Mucosa of descending colon (tissue), 3 donors: ENCODE measurements around the gene PPP2R2D. TPM values are rescaled to one million over a fixed set of nuclear protein-coding genes. Genes with fewer than 3 reads are reported as not detected.

Source experiments
- ATAC-seq: fragments of 200-7000 bp; cut with Tn5 transposase; one replicate; pipeline ENCODE4 v1.9.1; 2020; ENCODE audit warnings: mild to moderate bottlenecking, moderate library complexity
- DNase-seq, 3 donors: peaks; one replicate each; pipeline ENCODE4 v3.0.0-alpha.2; 2020
- H3K36me3 ChIP-seq: fragments of 200-600 bp; one replicate; pipeline ENCODE4 v1.8.0; 2021; ENCODE audit warnings: low read depth, mild to moderate bottlenecking
- H3K4me1 ChIP-seq: fragments of 200-600 bp; one replicate; pipeline ENCODE4 v1.8.0; 2021; ENCODE audit warnings: low read depth, mild to moderate bottlenecking
- H3K4me3 ChIP-seq: fragments of 200-600 bp; one replicate; pipeline ENCODE4 v1.8.0; 2021; ENCODE audit warnings: mild to moderate bottlenecking
- H3K9me3 ChIP-seq: fragments of 200-600 bp; one replicate; pipeline ENCODE4 v1.8.0; 2021; ENCODE audit warnings: mild to moderate bottlenecking
- intact Hi-C, 2 donors: fragments of 100-400 bp; cut with DNase I in 1 of 2; cut with micrococcal nuclease in 1 of 2; formaldehyde crosslinking; loops; one replicate each; pipeline versions ENCODE4 v1.11.0 to v1.11.1; 2022; cut with DNase I, micrococcal nuclease
- total RNA-seq, 3 donors: library from RNA; stranded (reverse); fragmentation: NEBNext Ultra II Directional in 2 of 3; extraction: Animal tissue kit (Norgen Biotek cat#: 25700) in 2 of 3; gene quantifications; one replicate each; pipeline versions ENCODE4 v1.2.1 to v1.2.4, GENCODE V29; 2021 to 2023
- TF ChIP-seq, protein P1 (sequence below): fragments of 200-600 bp; IDR thresholded peaks from one replicate; pipeline ENCODE4 v1.8.0; 2022; ENCODE audit warnings: antibody characterized with exemption, mild to moderate bottlenecking
- donor health status: DM: no; HTN: no; CAD: no; lungs with moderate emphysema.
- donor health status: DM: no; HTN: no; CAD: no.
- donor health status: DM: no; HTN: yes; CAD: no.

Gene PPP2R2D
- total RNA-seq, 3 donors from 2014 or later, result 27.8 to 34.4 (median 33.9) TPM

DNA sequence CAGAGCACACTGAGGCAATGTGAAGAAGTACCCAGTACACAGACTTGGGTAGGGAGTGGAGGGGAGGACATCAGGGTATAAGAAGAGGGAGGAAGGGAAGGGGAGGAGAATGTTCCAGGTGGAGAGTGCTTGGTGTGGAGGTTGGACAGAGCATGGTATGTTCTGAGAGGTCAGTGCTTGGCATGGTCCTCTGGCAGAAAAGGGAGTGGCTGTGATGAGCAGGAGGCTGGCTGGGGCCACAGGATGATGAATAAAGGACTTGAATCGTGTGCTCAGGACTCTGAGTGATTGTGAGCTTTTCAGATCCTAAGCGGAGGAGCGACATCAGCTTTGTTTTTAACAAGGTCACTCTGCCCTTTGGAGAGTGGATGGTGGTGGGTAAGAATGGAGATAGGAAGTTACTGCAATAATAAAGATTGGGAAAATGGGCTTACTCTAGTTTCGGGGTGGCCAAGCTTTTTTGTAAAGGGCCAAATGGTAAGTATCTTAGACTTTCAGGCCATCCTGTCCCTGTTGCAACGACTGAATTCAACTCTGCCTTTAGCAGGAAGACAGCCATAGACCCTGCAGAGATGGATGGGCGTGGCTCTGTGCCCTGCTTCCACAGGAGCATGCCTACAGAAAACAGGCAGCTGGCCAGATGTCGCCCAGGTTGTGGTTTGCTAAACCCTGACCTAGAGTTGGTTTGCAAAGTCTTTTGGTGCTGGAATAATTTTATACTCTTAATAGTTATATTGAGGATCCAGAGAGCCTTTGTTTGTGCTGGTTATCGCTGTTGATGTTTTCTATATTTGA lies 8.4 kb downstream of the PPP2R2D start:
- intact Hi-C loops, result no loop called here
- no peak overlapping the region for H3K4me3 ChIP-seq
- ATAC-seq (no peak), DNase-seq (no peak)
- H3K9me3 ChIP-seq, result no peaks in the 10 kb centered on the region
- TF ChIP-seq, protein P1, sequence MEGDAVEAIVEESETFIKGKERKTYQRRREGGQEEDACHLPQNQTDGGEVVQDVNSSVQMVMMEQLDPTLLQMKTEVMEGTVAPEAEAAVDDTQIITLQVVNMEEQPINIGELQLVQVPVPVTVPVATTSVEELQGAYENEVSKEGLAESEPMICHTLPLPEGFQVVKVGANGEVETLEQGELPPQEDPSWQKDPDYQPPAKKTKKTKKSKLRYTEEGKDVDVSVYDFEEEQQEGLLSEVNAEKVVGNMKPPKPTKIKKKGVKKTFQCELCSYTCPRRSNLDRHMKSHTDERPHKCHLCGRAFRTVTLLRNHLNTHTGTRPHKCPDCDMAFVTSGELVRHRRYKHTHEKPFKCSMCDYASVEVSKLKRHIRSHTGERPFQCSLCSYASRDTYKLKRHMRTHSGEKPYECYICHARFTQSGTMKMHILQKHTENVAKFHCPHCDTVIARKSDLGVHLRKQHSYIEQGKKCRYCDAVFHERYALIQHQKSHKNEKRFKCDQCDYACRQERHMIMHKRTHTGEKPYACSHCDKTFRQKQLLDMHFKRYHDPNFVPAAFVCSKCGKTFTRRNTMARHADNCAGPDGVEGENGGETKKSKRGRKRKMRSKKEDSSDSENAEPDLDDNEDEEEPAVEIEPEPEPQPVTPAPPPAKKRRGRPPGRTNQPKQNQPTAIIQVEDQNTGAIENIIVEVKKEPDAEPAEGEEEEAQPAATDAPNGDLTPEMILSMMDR, result no peak
- H3K36me3 ChIP-seq, result no peaks in the 10 kb centered on the region
- H3K4me1 ChIP-seq, result no peaks in the 10 kb centered on the region

DNA sequence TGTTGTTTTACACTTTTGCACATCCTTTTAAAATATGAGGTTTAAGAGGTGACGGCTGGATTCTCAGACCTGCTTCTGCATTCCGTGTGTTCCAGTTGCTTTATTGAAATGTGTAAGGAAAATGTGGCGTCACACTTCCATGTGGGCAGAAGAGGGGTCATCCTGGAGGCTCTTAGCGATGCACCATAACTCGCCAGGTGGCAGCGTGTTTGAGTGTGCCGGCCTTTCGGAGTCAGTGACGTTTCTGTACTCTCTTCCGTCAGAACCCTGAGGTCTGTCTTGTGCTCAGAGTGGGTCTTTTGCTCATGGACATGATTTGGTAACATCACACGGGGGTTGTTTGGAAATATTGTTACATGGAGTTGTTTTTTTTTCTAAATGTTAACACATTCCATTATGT lies 9.1 kb downstream of the PPP2R2D start:
- DNase-seq, result no peak
- TF ChIP-seq, protein P1, result no peak
- Histone ChIP-seq H3K4me1 (no peaks in the 10 kb centered on the region), H3K4me3 (no peak overlapping the region), H3K9me3 (no peaks in the 10 kb centered on the region), H3K36me3 (no peaks in the 10 kb centered on the region)
- intact Hi-C loops, result no loop called here
- no peak for ATAC-seq

DNA sequence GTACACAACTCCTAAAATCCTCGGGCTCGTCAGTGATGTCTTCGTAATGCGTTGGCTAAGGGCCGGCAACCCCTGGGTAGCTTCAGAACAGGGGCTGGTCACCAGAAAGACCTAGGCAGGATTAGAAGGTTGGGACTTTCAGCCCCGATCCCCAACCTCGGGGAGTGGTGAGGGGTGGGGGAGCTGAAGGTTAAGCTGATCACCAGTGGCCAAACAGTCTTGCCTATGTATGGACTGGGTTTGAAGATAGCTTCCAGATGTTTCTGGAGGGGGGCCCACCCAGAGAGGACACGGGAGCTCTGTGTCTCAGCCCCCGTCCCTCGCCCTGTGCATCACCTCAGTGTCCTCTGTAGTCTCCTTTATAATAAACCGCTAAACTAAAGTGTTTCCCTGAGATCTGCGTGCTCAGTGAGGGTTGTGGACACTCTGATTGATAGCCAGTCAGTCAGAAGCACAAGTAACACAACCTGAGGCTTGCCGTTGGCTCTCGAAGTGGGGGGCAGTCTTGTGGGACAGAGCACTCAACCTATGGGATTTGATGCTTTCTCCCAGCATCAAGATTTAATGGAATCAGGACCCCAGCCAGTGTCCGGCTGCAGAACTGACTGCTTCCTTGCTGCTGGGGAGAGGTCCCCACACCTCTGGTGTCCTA lies 10.0 kb downstream of the PPP2R2D start:
- H3K4me3 ChIP-seq, result no peak overlapping the region
- TF ChIP-seq, protein P1, result no peak
- no peaks in the 10 kb centered on the region for H3K36me3 ChIP-seq
- H3K4me1 ChIP-seq, result no peaks in the 10 kb centered on the region
- ATAC-seq (no peak), DNase-seq (no peak)
- intact Hi-C loops, result no loop called here
- no peaks in the 10 kb centered on the region for H3K9me3 ChIP-seq

DNA sequence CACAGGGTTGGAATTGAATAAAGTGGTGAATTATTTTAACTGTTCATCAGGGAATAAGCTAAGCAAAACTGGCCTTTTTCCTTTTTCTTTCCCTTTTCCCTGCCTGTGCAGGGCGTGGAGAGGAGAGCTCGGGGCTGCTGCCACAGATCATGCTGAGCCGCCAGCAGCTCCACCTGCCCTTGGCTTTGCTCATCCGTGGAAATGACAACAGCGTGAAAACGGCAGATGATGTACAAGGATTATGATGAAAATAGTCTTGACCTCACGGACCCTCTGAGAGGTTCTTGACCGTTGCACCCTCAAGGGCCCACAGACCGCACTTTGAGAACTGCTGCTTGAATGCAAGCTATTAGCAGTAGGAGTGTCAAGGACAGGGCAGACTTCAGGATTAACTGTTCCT lies 10.6 kb downstream of the PPP2R2D start:
- ATAC-seq (peak; percentile 36), DNase-seq (no peak)
- H3K4me3 ChIP-seq, result no peak overlapping the region
- no peaks in the 10 kb centered on the region for H3K4me1 ChIP-seq
- intact Hi-C loops, result no loop called here
- no peaks in the 10 kb centered on the region for H3K36me3 ChIP-seq
- TF ChIP-seq, protein P1, result no peak
- no peaks in the 10 kb centered on the region for H3K9me3 ChIP-seq

DNA sequence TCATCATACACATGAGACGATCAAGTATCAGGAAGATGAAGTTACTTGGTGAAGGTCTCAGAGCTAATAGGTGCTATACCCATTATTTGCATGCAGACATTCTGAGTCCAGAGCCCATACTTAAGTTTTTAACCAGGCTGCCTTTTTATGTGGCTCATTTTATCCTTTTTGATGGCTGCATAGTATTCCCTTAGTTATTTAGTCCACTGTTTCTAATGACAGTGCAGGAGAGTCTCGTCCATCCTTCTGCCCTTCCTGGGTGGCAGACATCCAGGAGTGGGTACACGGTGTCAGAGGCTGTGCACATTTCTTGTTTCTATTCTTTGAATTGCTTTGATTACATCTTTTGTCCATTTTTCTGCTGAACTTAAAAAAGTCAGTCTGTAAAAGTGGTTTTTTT lies 11.8 kb downstream of the PPP2R2D start:
- H3K4me3 ChIP-seq, result no peak overlapping the region
- DNase-seq (no peak), ATAC-seq (no peak)
- H3K4me1 ChIP-seq, result no peaks in the 10 kb centered on the region
- H3K36me3 ChIP-seq, result no peaks in the 10 kb centered on the region
- TF ChIP-seq, protein P1, result no peak
- intact Hi-C loops, result no loop called here
- no peaks in the 10 kb centered on the region for H3K9me3 ChIP-seq
